ENCODE data around the gene ZEB2. TPM values are rescaled to one million over a fixed set of nuclear protein-coding genes. Genes with fewer than 3 reads are reported as not detected.

Gene ZEB2
- total RNA-seq, 4 donors from 2014 or later: 21.7 to 52.1 (median 37.9) TPM

DNA sequence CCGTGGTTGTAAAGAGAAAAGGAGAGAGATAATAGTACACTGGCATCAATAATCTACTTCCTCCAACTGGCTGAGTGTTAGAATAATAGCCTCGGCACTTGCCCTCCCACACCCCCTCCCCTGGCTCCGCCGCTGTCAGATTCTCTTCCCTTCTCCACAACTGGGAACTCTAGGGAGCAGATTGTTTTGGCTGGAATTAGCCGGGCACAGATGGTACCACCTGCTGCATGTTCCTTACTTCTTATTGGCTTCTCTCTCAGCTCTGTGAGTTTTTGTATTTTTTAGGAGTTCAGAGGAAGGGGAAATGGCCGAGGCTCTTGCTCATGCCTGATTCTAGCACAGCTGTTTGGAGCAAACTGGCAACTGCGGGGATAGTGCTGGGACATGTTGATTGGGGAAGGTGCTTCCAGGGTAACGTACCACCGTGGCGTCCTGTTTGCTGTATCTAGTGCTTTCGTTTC, 140.0 kb downstream of the ZEB2 start:
- H3K27me3 ChIP-seq: no peaks in the 10 kb centered on the region
- H3K4me3 ChIP-seq (replicated peaks in 1 of 3): no peak overlapping the region
- TF ChIP-seq, protein P1, sequence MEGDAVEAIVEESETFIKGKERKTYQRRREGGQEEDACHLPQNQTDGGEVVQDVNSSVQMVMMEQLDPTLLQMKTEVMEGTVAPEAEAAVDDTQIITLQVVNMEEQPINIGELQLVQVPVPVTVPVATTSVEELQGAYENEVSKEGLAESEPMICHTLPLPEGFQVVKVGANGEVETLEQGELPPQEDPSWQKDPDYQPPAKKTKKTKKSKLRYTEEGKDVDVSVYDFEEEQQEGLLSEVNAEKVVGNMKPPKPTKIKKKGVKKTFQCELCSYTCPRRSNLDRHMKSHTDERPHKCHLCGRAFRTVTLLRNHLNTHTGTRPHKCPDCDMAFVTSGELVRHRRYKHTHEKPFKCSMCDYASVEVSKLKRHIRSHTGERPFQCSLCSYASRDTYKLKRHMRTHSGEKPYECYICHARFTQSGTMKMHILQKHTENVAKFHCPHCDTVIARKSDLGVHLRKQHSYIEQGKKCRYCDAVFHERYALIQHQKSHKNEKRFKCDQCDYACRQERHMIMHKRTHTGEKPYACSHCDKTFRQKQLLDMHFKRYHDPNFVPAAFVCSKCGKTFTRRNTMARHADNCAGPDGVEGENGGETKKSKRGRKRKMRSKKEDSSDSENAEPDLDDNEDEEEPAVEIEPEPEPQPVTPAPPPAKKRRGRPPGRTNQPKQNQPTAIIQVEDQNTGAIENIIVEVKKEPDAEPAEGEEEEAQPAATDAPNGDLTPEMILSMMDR (IDR thresholded peaks at IDR 0.05): no peak
- no peak for TF ChIP-seq POLR2A (IDR thresholded peaks at IDR 0.05)
- no peaks in the 10 kb centered on the region for H3K4me1 ChIP-seq
- no peak for DNase-seq
- intact Hi-C loops (cut with DNase I): no loop called here
- no peaks in the 10 kb centered on the region for H3K9me3 ChIP-seq
- WGBS, 2 donors: 68 to 70% methylated on average over 11 of the region's 11 CpGs
- H3K36me3 ChIP-seq: no peaks in the 10 kb centered on the region
- H3K27ac ChIP-seq: no peak overlapping the region

DNA sequence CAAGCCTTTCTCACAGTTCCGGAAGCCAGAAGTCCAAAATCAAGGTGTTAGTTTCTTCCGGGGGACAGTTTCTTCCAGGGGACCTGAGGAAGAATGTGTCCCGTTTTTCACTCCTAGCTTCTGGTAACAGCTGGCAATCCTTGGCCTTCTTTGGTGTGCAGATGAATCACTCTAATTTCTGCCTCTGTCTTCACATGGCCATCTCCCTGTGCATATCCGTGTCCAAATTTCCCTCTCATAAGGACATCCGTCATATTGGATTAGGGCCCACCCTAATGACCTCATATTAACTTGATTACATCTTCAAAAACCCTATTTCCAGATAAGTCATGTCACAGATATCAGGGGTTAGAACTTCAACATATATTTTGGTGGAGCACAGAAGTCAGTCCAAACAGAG, 141.4 kb downstream of the ZEB2 start:
- DNase-seq: no peak
- no peak overlapping the region for H3K4me3 ChIP-seq (replicated peaks in 1 of 3)
- no peaks in the 10 kb centered on the region for H3K4me1 ChIP-seq
- no peak for TF ChIP-seq POLR2A (IDR thresholded peaks at IDR 0.05)
- TF ChIP-seq, protein P1 (IDR thresholded peaks at IDR 0.05): no peak
- 90 to 91% methylated on average over 5 of the region's 5 CpGs for WGBS, 2 donors
- H3K36me3 ChIP-seq: no peaks in the 10 kb centered on the region
- H3K9me3 ChIP-seq: no peaks in the 10 kb centered on the region
- intact Hi-C loops (cut with DNase I): no loop called here
- no peak overlapping the region for H3K27ac ChIP-seq
- no peaks in the 10 kb centered on the region for H3K27me3 ChIP-seq

- no peaks in the 10 kb centered on the region for H3K27me3 ChIP-seq
- no peaks in the 10 kb centered on the region for H3K4me1 ChIP-seq
- H3K36me3 ChIP-seq: no peaks in the 10 kb centered on the region
- intact Hi-C loops (cut with DNase I): no loop called here
- DNase-seq: no peak
- WGBS, 2 donors: 76 to 79% methylated on average over 2 of the region's 2 CpGs
- no peak for TF ChIP-seq POLR2A (IDR thresholded peaks at IDR 0.05)
- TF ChIP-seq, protein P1 (IDR thresholded peaks at IDR 0.05): no peak
- no peak overlapping the region for H3K27ac ChIP-seq
- no peak overlapping the region for H3K4me3 ChIP-seq (replicated peaks in 1 of 3)
- no peaks in the 10 kb centered on the region for H3K9me3 ChIP-seq
These were observed 142.0 kb downstream of the ZEB2 start for GRCh38 chr2:144377914-144378313.

GRCh38 chr2:144376926-144377325, 143.0 kb downstream of the ZEB2 start:
- Histone ChIP-seq H3K36me3 (no peaks in the 10 kb centered on the region), H3K27me3 (no peaks in the 10 kb centered on the region), H3K27ac (no peak overlapping the region), H3K9me3 (no peaks in the 10 kb centered on the region), H3K4me3 (replicated peaks in 1 of 3) (no peak overlapping the region), H3K4me1 (peaks cover 0 to 6% of the 10 kb centered on the region in 2 donors)
- no peak for DNase-seq
- intact Hi-C loops (cut with DNase I): no loop called here
- TF ChIP-seq, protein P1 (IDR thresholded peaks at IDR 0.05): no peak
- no peak for TF ChIP-seq POLR2A (IDR thresholded peaks at IDR 0.05)
- WGBS, 2 donors: 87 to 97% methylated on average over 2 of the region's 2 CpGs

GRCh38 chr2:144376460-144376859, 143.5 kb downstream of the ZEB2 start:
- intact Hi-C loops (cut with DNase I): no loop called here

More at GRCh38 chr2:144376460-144376859, 143.5 kb downstream of the ZEB2 start:
- peaks cover 0 to 6% of the 10 kb centered on the region in 2 donors for H3K4me1 ChIP-seq
- DNase-seq: no peak
- 92 to 97% methylated on average over 2 of the region's 2 CpGs for WGBS, 2 donors
- H3K27ac ChIP-seq: no peak overlapping the region
- H3K27me3 ChIP-seq: no peaks in the 10 kb centered on the region
- TF ChIP-seq, protein P1 (IDR thresholded peaks at IDR 0.05): no peak
- TF ChIP-seq POLR2A (IDR thresholded peaks at IDR 0.05): no peak
- H3K9me3 ChIP-seq: no peaks in the 10 kb centered on the region
- no peak overlapping the region for H3K4me3 ChIP-seq (replicated peaks in 1 of 3)
- no peaks in the 10 kb centered on the region for H3K36me3 ChIP-seq

All from thyroid gland (tissue), 4 donors.